Suprapubic skin (tissue), 4 donors: ENCODE data around the gene ZNF804B. TPM values are rescaled to one million over a fixed set of nuclear protein-coding genes. Genes with fewer than 3 reads are reported as not detected.

Source experiments
- DNase-seq, 2 donors: peaks; one replicate each; pipeline ENCODE4 v3.0.0-alpha.2; 2019; ENCODE audit warnings: low spot score in 2 of 2
- H3K27ac ChIP-seq: fragments of 200-600 bp; sonication (generic); one replicate; pipeline ENCODE4 v1.5.1; 2019
- H3K27me3 ChIP-seq: fragments of 200-600 bp; sonication (generic); one replicate; pipeline ENCODE4 v1.5.1; 2019
- H3K36me3 ChIP-seq: fragments of 200-600 bp; sonication (generic); one replicate; pipeline ENCODE4 v1.5.1; 2019
- H3K4me1 ChIP-seq: fragments of 200-600 bp; sonication (generic); one replicate; pipeline ENCODE4 v1.5.1; 2019
- H3K4me3 ChIP-seq: fragments of 200-600 bp; sonication (generic); one replicate; pipeline ENCODE4 v1.5.1; 2019; ENCODE audit warnings: mild to moderate bottlenecking
- H3K9me3 ChIP-seq: fragments of 200-600 bp; sonication (generic); one replicate; pipeline ENCODE4 v1.5.1; 2019
- EP300 ChIP-seq: sonication (generic); formaldehyde crosslinking; IDR thresholded peaks from one replicate; pipeline ENCODE4 v1.6.1; 2017; ENCODE audit warnings: antibody characterized with exemption
- POLR2A ChIP-seq, 2 donors: fragments of 450-650 bp; IDR thresholded peaks; one replicate each; pipeline ENCODE4 v1.6.1; 2017; ENCODE audit warnings: antibody characterized with exemption in 2 of 2, mild to moderate bottlenecking in 2 of 2, moderate library complexity in 2 of 2
- POLR2AphosphoS5 ChIP-seq, 3 donors: sonication (generic); formaldehyde crosslinking; IDR thresholded peaks; one replicate each; pipeline ENCODE4 v1.6.1; 2017; ENCODE audit warnings: antibody characterized with exemption in 3 of 3
- WGBS: methylation state at CpG from one replicate; pipeline ENCODE4 v1.1.5; 2018; 5-methylcytosine and 5-hydroxymethylcytosine counted together
- total RNA-seq, 4 donors: library from RNA; depleted of rRNA; stranded (reverse); fragments of >200 nt; gene quantifications; one replicate each; pipeline ENCODE4 v1.1.0, GENCODE V29; 2016
- TF ChIP-seq, protein P1 (sequence below), 2 donors: fragments of 200-600 bp in 1 of 2; fragments of 450-650 bp in 1 of 2; sonication (generic) in 1 of 2; IDR thresholded peaks; one replicate each; pipeline ENCODE4 v1.5.1; 2016 to 2019; ENCODE audit warnings: antibody characterized with exemption in 2 of 2, mild to moderate bottlenecking in 1 of 2, moderate library complexity in 1 of 2

ZNF804B gene
- total RNA-seq, 4 donors from 2014 or later, result not detected

DNA sequence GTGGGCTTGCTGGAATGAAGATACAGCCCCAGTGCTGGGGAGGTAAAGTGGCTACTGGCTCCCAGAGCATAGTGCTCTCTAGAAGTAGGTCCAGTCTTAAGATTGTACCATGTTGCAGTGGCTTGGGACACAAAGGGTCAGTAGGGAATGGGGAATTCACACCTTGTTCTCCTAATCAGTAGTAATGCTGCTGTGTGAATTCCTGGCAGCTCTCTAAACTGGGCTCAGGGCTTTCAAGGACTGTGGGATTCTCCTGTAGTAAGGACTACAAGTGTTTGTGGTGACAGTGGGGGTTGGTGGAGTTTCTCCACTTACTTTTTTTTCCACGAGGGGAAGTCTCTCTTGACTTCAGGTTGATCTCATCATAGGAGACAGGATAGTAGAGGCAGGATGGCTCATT, 262.2 kb downstream of the ZNF804B start:
- Histone ChIP-seq H3K9me3 (peaks cover 11% of the 10 kb centered on the region), H3K4me1 (no peaks in the 10 kb centered on the region), H3K27ac (no peak overlapping the region), H3K27me3 (no peaks in the 10 kb centered on the region), H3K36me3 (no peaks in the 10 kb centered on the region), H3K4me3 (no peak overlapping the region)
- TF ChIP-seq EP300 (no peak), POLR2A (IDR thresholded peaks at IDR 0.05) (no peak), POLR2AphosphoS5 (IDR thresholded peaks at IDR 0.05) (no peak)
- TF ChIP-seq, protein P1, sequence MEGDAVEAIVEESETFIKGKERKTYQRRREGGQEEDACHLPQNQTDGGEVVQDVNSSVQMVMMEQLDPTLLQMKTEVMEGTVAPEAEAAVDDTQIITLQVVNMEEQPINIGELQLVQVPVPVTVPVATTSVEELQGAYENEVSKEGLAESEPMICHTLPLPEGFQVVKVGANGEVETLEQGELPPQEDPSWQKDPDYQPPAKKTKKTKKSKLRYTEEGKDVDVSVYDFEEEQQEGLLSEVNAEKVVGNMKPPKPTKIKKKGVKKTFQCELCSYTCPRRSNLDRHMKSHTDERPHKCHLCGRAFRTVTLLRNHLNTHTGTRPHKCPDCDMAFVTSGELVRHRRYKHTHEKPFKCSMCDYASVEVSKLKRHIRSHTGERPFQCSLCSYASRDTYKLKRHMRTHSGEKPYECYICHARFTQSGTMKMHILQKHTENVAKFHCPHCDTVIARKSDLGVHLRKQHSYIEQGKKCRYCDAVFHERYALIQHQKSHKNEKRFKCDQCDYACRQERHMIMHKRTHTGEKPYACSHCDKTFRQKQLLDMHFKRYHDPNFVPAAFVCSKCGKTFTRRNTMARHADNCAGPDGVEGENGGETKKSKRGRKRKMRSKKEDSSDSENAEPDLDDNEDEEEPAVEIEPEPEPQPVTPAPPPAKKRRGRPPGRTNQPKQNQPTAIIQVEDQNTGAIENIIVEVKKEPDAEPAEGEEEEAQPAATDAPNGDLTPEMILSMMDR (IDR thresholded peaks at IDR 0.05), result no peak
- no peak for DNase-seq
- 65% methylated on average over 1 of the region's 1 CpG for WGBS

DNA sequence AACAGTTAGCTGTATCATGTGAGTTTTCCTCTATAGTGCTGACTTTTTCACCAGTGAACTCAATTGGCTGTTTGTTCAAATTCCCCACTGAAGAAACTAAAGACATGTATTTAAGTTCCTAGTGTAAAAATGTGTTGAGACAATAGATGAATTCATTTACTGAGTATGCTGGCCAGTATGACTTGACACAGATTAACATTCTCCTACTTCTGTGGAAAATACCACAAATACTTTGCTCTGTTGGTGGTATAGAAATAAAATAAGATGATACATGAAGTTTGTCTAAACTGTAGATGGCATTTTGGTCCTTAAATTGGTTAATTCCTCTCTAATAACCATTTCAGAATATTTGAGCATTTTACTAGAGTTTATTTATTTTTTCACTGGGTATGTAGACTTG, 263.7 kb downstream of the ZNF804B start:
- H3K4me3 ChIP-seq, result no peak overlapping the region
- no peak for DNase-seq
- H3K36me3 ChIP-seq, result no peaks in the 10 kb centered on the region
- H3K27ac ChIP-seq, result no peak overlapping the region
- no peaks in the 10 kb centered on the region for H3K4me1 ChIP-seq
- TF ChIP-seq, protein P1 (IDR thresholded peaks at IDR 0.05), result no peak
- TF ChIP-seq EP300 (no peak), POLR2AphosphoS5 (IDR thresholded peaks at IDR 0.05) (no peak), POLR2A (IDR thresholded peaks at IDR 0.05) (no peak)
- peaks cover 5% of the 10 kb centered on the region for H3K9me3 ChIP-seq
- no peaks in the 10 kb centered on the region for H3K27me3 ChIP-seq

DNA sequence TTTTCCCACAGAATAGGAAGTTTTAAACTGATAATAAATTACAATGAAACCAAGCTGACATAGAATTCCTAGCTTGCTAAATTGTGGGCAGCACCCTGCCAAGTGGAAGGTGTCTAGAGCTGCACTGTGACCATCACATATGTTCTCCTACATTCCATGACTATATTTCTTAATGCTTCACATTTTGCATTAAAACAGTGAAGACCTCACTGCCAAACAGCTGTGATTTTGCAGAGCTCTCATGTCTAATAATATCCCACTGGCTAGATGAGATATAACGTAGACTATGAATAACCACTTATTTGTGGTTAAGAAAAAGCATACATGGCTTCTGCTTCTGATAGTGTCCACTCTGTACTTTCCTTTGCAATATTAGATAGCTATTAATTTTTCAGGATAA, 264.4 kb downstream of the ZNF804B start:
- DNase-seq, result no peak
- Histone ChIP-seq H3K27me3 (no peaks in the 10 kb centered on the region), H3K27ac (no peak overlapping the region), H3K4me1 (no peaks in the 10 kb centered on the region), H3K4me3 (no peak overlapping the region), H3K9me3 (no peaks in the 10 kb centered on the region), H3K36me3 (no peaks in the 10 kb centered on the region)
- WGBS, result 43% methylated on average over 1 of the region's 1 CpG
- TF ChIP-seq EP300, result no peak
- no peak for TF ChIP-seq POLR2AphosphoS5 (IDR thresholded peaks at IDR 0.05)
- TF ChIP-seq, protein P1 (IDR thresholded peaks at IDR 0.05), result no peak
- no peak for TF ChIP-seq POLR2A (IDR thresholded peaks at IDR 0.05)

DNA sequence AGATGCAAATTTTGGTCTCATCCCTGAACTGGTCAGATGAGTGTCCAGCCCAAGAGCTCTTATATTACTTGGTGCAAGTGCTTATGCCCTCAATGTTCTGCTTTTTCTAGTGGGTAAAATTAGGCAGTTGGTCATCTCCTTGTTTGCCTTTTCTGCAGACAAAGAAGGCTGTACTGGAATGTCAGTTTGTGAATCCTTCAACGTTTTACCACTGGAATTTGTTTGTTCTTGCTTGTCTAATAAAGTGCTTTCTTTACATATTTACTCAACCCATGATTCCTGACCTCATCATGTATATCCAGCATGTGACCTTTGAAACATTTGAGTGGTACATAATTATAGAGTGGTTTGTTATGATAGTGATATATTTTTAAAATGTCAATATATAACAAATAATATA, 268.3 kb downstream of the ZNF804B start:
- Histone ChIP-seq H3K4me1 (no peaks in the 10 kb centered on the region), H3K9me3 (no peaks in the 10 kb centered on the region), H3K4me3 (no peak overlapping the region), H3K27me3 (no peaks in the 10 kb centered on the region), H3K27ac (no peak overlapping the region), H3K36me3 (no peaks in the 10 kb centered on the region)
- DNase-seq, result no peak
- WGBS, result 18% methylated on average over 1 of the region's 1 CpG
- TF ChIP-seq, protein P1 (IDR thresholded peaks at IDR 0.05), result no peak

DNA sequence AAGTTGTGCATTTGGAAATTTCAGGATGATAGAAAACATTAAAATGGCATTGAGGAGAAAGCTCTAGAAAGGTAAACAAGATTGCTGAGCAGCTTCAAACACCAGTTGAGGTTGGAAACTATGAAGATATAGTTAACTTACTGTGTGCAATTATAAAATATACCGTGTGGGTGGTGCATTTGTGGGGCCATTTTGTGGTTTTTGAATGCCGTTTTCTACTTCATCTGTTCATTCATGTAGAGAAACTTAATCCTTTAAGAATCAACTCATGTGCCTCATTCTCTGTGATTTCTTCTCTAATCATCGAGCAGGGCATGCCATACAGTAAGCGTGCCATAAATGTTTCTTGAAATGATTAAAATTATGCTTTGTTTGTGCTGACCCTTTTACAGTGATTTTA, 268.8 kb downstream of the ZNF804B start:
- no peak for TF ChIP-seq POLR2A (IDR thresholded peaks at IDR 0.05)
- no peak overlapping the region for H3K4me3 ChIP-seq
- no peaks in the 10 kb centered on the region for H3K9me3 ChIP-seq
- 67% methylated on average over 4 of the region's 4 CpGs for WGBS
- no peak for DNase-seq
- no peaks in the 10 kb centered on the region for H3K36me3 ChIP-seq
- no peaks in the 10 kb centered on the region for H3K27me3 ChIP-seq
- no peaks in the 10 kb centered on the region for H3K4me1 ChIP-seq
- no peak overlapping the region for H3K27ac ChIP-seq

DNA sequence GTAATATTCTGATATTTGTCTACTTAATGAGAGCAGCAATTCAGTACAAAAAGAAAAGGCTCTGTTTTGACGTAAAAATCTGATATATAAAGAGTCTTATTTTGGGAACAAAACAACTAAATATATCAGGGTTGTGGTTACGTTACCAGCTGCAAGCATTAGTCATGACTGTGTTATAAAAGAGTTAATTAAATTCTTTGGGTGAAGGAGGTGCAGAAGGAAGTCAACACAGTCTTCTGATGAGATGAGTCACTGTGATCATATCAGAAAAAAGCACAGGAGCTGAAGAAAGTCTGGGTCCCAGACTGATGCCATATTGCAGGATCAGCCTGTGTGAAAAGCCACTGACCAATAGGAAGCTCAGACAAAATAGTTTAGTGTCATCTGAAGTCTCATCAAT, 270.4 kb downstream of the ZNF804B start:
- no peak overlapping the region for H3K4me3 ChIP-seq
- 48% methylated on average over 2 of the region's 2 CpGs for WGBS
- no peaks in the 10 kb centered on the region for H3K27me3 ChIP-seq

More for the DNA sequence above, 270.4 kb downstream of the ZNF804B start:
- no peak for DNase-seq
- Histone ChIP-seq H3K27ac (no peak overlapping the region), H3K4me1 (no peaks in the 10 kb centered on the region), H3K36me3 (no peaks in the 10 kb centered on the region), H3K9me3 (no peaks in the 10 kb centered on the region)
- TF ChIP-seq EP300, result no peak
- TF ChIP-seq POLR2A (IDR thresholded peaks at IDR 0.05), result no peak
- TF ChIP-seq, protein P1 (IDR thresholded peaks at IDR 0.05), result no peak
- TF ChIP-seq POLR2AphosphoS5 (IDR thresholded peaks at IDR 0.05), result no peak
